Neural progenitor cell (in vitro differentiated cells): Measurements from ENCODE around the gene KPNA4.

Experiments used
- EZH2 ChIP-seq: fragments of 200-600 bp; sonication (generic); IDR thresholded peaks from 2 replicates; pipeline ENCODE4 v1.6.1; 2017; ENCODE audit warnings: antibody characterized with exemption, mild to moderate bottlenecking, moderate library complexity
- TF ChIP-seq, protein P1 (sequence below): fragments of 200-600 bp; sonication (generic); IDR thresholded peaks from 2 replicates; pipeline ENCODE4 v1.5.1; 2017; ENCODE audit warnings: antibody characterized with exemption, mild to moderate bottlenecking

DNA sequence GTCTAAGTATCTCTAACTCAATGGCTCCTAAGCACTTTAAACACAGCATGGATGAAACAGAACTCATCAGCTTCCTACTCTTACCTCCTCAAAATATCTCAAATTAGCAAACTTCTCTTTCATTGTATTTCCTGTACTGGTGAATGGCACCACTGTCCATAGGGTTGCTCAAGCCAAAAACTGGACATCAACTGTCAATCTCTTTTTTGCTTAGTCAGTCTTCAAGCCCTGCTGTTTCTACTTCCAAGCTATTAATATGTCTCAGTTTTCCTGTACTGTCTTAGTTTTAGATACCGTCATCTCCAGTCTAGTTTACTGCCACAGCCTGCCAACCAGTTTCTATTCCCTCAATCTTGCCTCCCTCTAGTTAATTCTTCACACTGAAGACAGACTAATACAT lies 48.3 kb upstream of the KPNA4 start:
- TF ChIP-seq, protein P1, sequence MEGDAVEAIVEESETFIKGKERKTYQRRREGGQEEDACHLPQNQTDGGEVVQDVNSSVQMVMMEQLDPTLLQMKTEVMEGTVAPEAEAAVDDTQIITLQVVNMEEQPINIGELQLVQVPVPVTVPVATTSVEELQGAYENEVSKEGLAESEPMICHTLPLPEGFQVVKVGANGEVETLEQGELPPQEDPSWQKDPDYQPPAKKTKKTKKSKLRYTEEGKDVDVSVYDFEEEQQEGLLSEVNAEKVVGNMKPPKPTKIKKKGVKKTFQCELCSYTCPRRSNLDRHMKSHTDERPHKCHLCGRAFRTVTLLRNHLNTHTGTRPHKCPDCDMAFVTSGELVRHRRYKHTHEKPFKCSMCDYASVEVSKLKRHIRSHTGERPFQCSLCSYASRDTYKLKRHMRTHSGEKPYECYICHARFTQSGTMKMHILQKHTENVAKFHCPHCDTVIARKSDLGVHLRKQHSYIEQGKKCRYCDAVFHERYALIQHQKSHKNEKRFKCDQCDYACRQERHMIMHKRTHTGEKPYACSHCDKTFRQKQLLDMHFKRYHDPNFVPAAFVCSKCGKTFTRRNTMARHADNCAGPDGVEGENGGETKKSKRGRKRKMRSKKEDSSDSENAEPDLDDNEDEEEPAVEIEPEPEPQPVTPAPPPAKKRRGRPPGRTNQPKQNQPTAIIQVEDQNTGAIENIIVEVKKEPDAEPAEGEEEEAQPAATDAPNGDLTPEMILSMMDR, result no peak
- TF ChIP-seq EZH2, result no peak
